HepG2 (cell line): Measurements from ENCODE around the gene SDK2. TPM values are rescaled to one million over a fixed set of nuclear protein-coding genes. Genes with fewer than 3 reads are reported as not detected.

Source experiments
- ATAC-seq: fragments of 200-7000 bp; cut with Tn5 transposase; 3 replicates; pipeline ENCODE4 v1.9.1; 2020; ENCODE audit warnings: mild to moderate bottlenecking, moderate library complexity
- BruUV-seq: library from RNA; stranded (reverse); fragments of 400-500 nt; replicated peaks from 2 replicates; lab custom pipeline; 2021; lab: Mats Ljungman, UMichigan
- CTCF ChIA-PET: fragments of 300-600 bp; formaldehyde crosslinking; extraction: SDS; loops from one replicate; lab custom pipeline; 2021; ENCODE audit warnings: low total read pairs, inconsistent platforms, low intra/inter-chr PET ratio; lab: Yijun Ruan, JAX
- POLR2A ChIA-PET: fragments of 350-600 bp; sonication (Branson Sonifier 250); formaldehyde crosslinking; loops from one replicate; lab custom pipeline; 2020; ENCODE audit warnings: antibody characterized with exemption, inconsistent platforms; lab: Yijun Ruan, JAX
- DNase-seq: peaks from one replicate; pipeline ENCODE4 v3.0.0-alpha.2; 2015; ENCODE audit warnings: low spot score
- FAIRE-seq: peaks from 3 replicates; lab custom pipeline; 2011; peaks lifted over from hg19 to GRCh38; lab: Jason Lieb, UNC
- H2AFZ ChIP-seq: one replicate; pipeline ENCODE4 v1.6.1; 2011; ENCODE audit warnings: low read length, inconsistent platforms
- H3K27ac ChIP-seq: fragments of 300-600 bp; 3 replicates; pipeline ENCODE4 v1.8.0; 2011; ENCODE audit warnings: mixed run types, mild to moderate bottlenecking, mixed read lengths, low read length, inconsistent platforms; ENCODE audit not compliant: insufficient read depth; ENCODE audit errors: extremely low read length
- H3K27me3 ChIP-seq, 2 experiments: fragments of 200-600 bp in 1 of 2; 2 replicates in 1 of 2; 3 replicates in 1 of 2; pipeline versions ENCODE4 v1.6.0 to v1.8.0; 2011; ENCODE audit warnings: low read length in 2 of 2, mild to moderate bottlenecking in 2 of 2, moderate library complexity in 2 of 2, inconsistent platforms in 1 of 2; ENCODE audit not compliant: insufficient read depth in 2 of 2, control insufficient read depth in 1 of 2
- H3K36me3 ChIP-seq, 2 experiments: fragments of 200-600 bp in 1 of 2; replicated peaks in 1 of 2; 2 replicates in 1 of 2; 3 replicates in 1 of 2; pipeline versions ENCODE4 v1.5.1 to v1.8.0; 2011; ENCODE audit warnings: low read length in 2 of 2, inconsistent platforms in 1 of 2; ENCODE audit not compliant: insufficient read depth in 2 of 2, control insufficient read depth in 1 of 2
- H3K4me1 ChIP-seq: 2 replicates; pipeline ENCODE4 v1.5.1; 2012; ENCODE audit warnings: low read length, inconsistent platforms; ENCODE audit not compliant: insufficient read depth
- H3K4me2 ChIP-seq: 2 replicates; pipeline ENCODE4 v1.6.0; 2011; ENCODE audit warnings: low read depth, low read length, inconsistent platforms
- H3K4me3 ChIP-seq, 3 experiments: fragments of 200-600 bp in 1 of 3; sonication (generic), shearing (Covaris generic) in 1 of 3; replicated peaks in 1 of 3; 2 replicates each; pipeline ENCODE4 v1.5.1; 2011 to 2016; ENCODE audit warnings: low read length in 3 of 3, inconsistent platforms in 2 of 3, low read depth in 2 of 3, mild to moderate bottlenecking in 2 of 3, control low read depth in 1 of 3, mixed read lengths in 1 of 3; ENCODE audit not compliant: insufficient read depth in 1 of 3
- H3K79me2 ChIP-seq: one replicate; pipeline ENCODE4 v1.6.1; 2011; ENCODE audit warnings: low read length, inconsistent platforms; ENCODE audit not compliant: insufficient read depth
- H3K9ac ChIP-seq: 2 replicates; pipeline ENCODE4 v1.6.0; 2011; ENCODE audit warnings: mild to moderate bottlenecking, low read depth, low read length, inconsistent platforms; ENCODE audit not compliant: insufficient read depth
- H3K9me3 ChIP-seq: 2 replicates; pipeline ENCODE4 v1.5.1; 2012; ENCODE audit warnings: mild to moderate bottlenecking, low read length
- H4K20me1 ChIP-seq: 2 replicates; pipeline ENCODE4 v1.6.0; 2011; ENCODE audit warnings: inconsistent platforms, mild to moderate bottlenecking, low read length, moderate library complexity; ENCODE audit not compliant: insufficient read depth
- FOXP1 ChIP-seq, 2 experiments: fragments of 450-650 bp in 1 of 2; IDR thresholded peaks; 2 replicates each; pipeline ENCODE4 v1.6.1; 2017 to 2018; ENCODE audit warnings: antibody characterized with exemption in 1 of 2
- GATA4 ChIP-seq: sonication (generic); IDR thresholded peaks from 2 replicates; pipeline ENCODE4 v1.6.1; 2016; ENCODE audit warnings: antibody characterized with exemption, low read depth, borderline replicate concordance
- GZF1 ChIP-seq: sonication (generic); formaldehyde crosslinking; IDR thresholded peaks from 2 replicates; pipeline ENCODE4 v1.5.1; 2020; ENCODE audit warnings: mild to moderate bottlenecking, missing genetic modification reagents
- HOXA3 ChIP-seq: sonication (generic); formaldehyde crosslinking; IDR thresholded peaks from 2 replicates; pipeline ENCODE4 v1.5.0; 2020; ENCODE audit warnings: missing genetic modification reagents
- ISX ChIP-seq: sonication (generic); formaldehyde crosslinking; conservative IDR thresholded peaks from 2 replicates; pipeline ENCODE4 v1.5.0; 2020; ENCODE audit warnings: missing genetic modification reagents
- KLF16 ChIP-seq, 2 experiments: sonication (generic) in 1 of 2; formaldehyde crosslinking in 1 of 2; IDR thresholded peaks; 2 replicates each; pipeline versions ENCODE4 v1.6.1 to v1.8.0; 2016 to 2023; ENCODE audit warnings: missing genetic modification reagents in 2 of 2, missing compliant biosample characterization in 1 of 2
- PHB2 ChIP-seq: fragments of 450-650 bp; IDR thresholded peaks from 2 replicates; pipeline ENCODE4 v1.6.1; 2018; ENCODE audit not compliant: partially characterized antibody
- U2AF1 ChIP-seq: fragments of 200-400 bp; formaldehyde crosslinking; optimal IDR thresholded peaks from 2 replicates; pipeline ENCODE3; 2017; ENCODE audit warnings: mild to moderate bottlenecking, low read depth, low read length
- ZNF274 ChIP-seq: sonication (generic); formaldehyde crosslinking; IDR thresholded peaks from 2 replicates; pipeline ENCODE4 v1.5.1; 2020; ENCODE audit warnings: mild to moderate bottlenecking, missing genetic modification reagents
- ZNF564 ChIP-seq: sonication (generic); formaldehyde crosslinking; IDR thresholded peaks from 2 replicates; pipeline ENCODE4 v1.8.1; 2023; ENCODE audit warnings: mild to moderate bottlenecking, missing genetic modification reagents
- ZNF577 ChIP-seq: sonication (generic); formaldehyde crosslinking; IDR thresholded peaks from 2 replicates; pipeline ENCODE4 v1.4.0; 2020; ENCODE audit warnings: mild to moderate bottlenecking, low read depth, missing genetic modification reagents, borderline replicate concordance
- ZNF878 ChIP-seq: sonication (generic); formaldehyde crosslinking; IDR thresholded peaks from 2 replicates; pipeline ENCODE4 v1.8.1; 2023; ENCODE audit warnings: mild to moderate bottlenecking, missing genetic modification reagents, moderate library complexity
- ZSCAN29 ChIP-seq: sonication (generic); formaldehyde crosslinking; conservative IDR thresholded peaks from 2 replicates; pipeline ENCODE4 v1.4.0; 2020; ENCODE audit warnings: mild to moderate bottlenecking, missing genetic modification reagents
- WGBS: methylation state at CpG from one replicate; pipeline ENCODE4 v1.1.6; 2017; ENCODE audit warnings: low lambda C conversion rate; 5-methylcytosine and 5-hydroxymethylcytosine counted together
- in situ Hi-C: cut with HindIII; loops from 2 replicates; pipeline ENCODE4 v1.10.0; 2017; ENCODE audit warnings: low pct_unique_long_range_greater_than_20kb; ENCODE audit not compliant: extremely low pct_ligation_motif_present
- intact Hi-C: fragments of 100-400 bp; cut with micrococcal nuclease; formaldehyde crosslinking; loops from one replicate; pipeline ENCODE4 v1.10.0; 2022; ENCODE audit not compliant: unreplicated experiment
- polyA plus RNA-seq, 8 experiments: library from polyadenylated mRNA; depleted of rRNA in 3 of 8; stranded (reverse) in 7 of 8; unstranded in 1 of 8; fragments of >200 nt; fragmentation: Illumina TruSeq in 4 of 8; extraction: Trizol in 4 of 8; gene quantifications; 2 replicates each; pipeline versions ENCODE4 v1.2.1 to v1.2.3, GENCODE V29; 2011 to 2016; ENCODE audit warnings: low read depth in 4 of 8, missing spikeins in 1 of 8, mixed read lengths in 1 of 8; ENCODE audit not compliant: insufficient read depth in 1 of 8
- total RNA-seq, 5 experiments: library from RNA; depleted of rRNA; stranded (reverse); fragments of >200 nt; fragmentation: Illumina TruSeq; extraction: Trizol; gene quantifications; 2 replicates each; pipeline ENCODE4 v1.2.3, GENCODE V29; 2016; ENCODE audit warnings: low read depth in 1 of 5

Gene SDK2
- total and polyA plus RNA-seq, 2 of the 13 experiments (the other 11 are each of a cell fraction or from before 2014, with no cell fraction given), result not detected

GRCh38 chr17:73571511-73572130 is 72.6 kb downstream of the SDK2 start:
- H3K4me3 ChIP-seq, result no peak overlapping the region
- ATAC-seq (no peak), FAIRE-seq (no peak), DNase-seq (no peak)
- H3K27ac ChIP-seq, result no peak overlapping the region
- ChIA-PET CTCF (no interaction called here), POLR2A (no interaction called here)
- H3K79me2 ChIP-seq, result no peaks in the 10 kb centered on the region
- H3K27me3 ChIP-seq, result peaks cover 6 to 79% of the 10 kb centered on the region in 2 experiments; a peak in 4 of 5 replicates
- H3K9ac ChIP-seq, result no peak overlapping the region
- BruUV-seq, result no TSS peak
- whole genome bisulfite sequencing, result 40% methylated on average over 13 of the region's 26 CpGs
- no peak overlapping the region for H2AFZ ChIP-seq
- H4K20me1 ChIP-seq, result no peaks in the 10 kb centered on the region; the same call in 1 of the 2 replicates
- in situ Hi-C loops, result no loop called here
- H3K4me2 ChIP-seq, result no peak overlapping the region
- TF ChIP-seq ISX, result no peak
- no peak for TF ChIP-seq U2AF1
- TF ChIP-seq ZNF577 (CRISPR knock-in tag), result no peak
- no peak for TF ChIP-seq ZSCAN29
- no peak for TF ChIP-seq PHB2
- TF ChIP-seq KLF16 (CRISPR knock-in tag; IDR thresholded peaks at IDR 0.05), result no peak
- TF ChIP-seq GZF1 (CRISPR knock-in tag), result no peak
- no peak for TF ChIP-seq ZNF878 (CRISPR knock-in tag)
- TF ChIP-seq GATA4, result no peak
- no peak for TF ChIP-seq HOXA3
- no peak for TF ChIP-seq ZNF564 (CRISPR knock-in tag)
- no peak for TF ChIP-seq ZNF274 (CRISPR knock-in tag)
- TF ChIP-seq FOXP1 (IDR thresholded peaks at IDR 0.05), result no peak
- TF ChIP-seq FOXP1 (CRISPR knock-in tag; IDR thresholded peaks at IDR 0.05), result no peak
- no peaks in the 10 kb centered on the region for H3K9me3 ChIP-seq
- intact Hi-C loops, result no loop called here
- H3K4me1 ChIP-seq, result no peaks in the 10 kb centered on the region
- no peaks in the 10 kb centered on the region for H3K36me3 ChIP-seq
